GM23338 (cell line): ENCODE data around the gene TECTB. TPM values are rescaled to one million over a fixed set of nuclear protein-coding genes. Genes with fewer than 3 reads are reported as not detected.

Source experiments
- ATAC-seq: fragments of 200-7000 bp; cut with Tn5 transposase; 3 replicates; pipeline ENCODE4 v1.9.1; 2020
- DNase-seq: peaks from one replicate; pipeline ENCODE4 v3.0.0-alpha.2; 2015; ENCODE audit warnings: low spot score
- H2AFZ ChIP-seq: fragments of 200-600 bp; sonication (generic); 2 replicates; pipeline ENCODE4 v1.8.0; 2016; ENCODE audit warnings: antibody characterized with exemption, mild to moderate bottlenecking, moderate library complexity
- H3F3A ChIP-seq: fragments of 200-600 bp; sonication (generic); replicated peaks from 2 replicates; pipeline ENCODE4 v1.8.0; 2017; ENCODE audit warnings: antibody characterized with exemption, mixed run types, low read depth
- H3K27ac ChIP-seq: fragments of 200-600 bp; sonication (generic); 2 replicates; pipeline ENCODE4 v1.6.1; 2016; ENCODE audit warnings: low read depth
- H3K27me3 ChIP-seq: fragments of 200-600 bp; sonication (generic); 2 replicates; pipeline ENCODE4 v1.8.0; 2016; ENCODE audit warnings: mild to moderate bottlenecking, mixed run types, moderate library complexity; ENCODE audit not compliant: insufficient read depth
- H3K36me3 ChIP-seq: fragments of 200-600 bp; sonication (generic); 2 replicates; pipeline ENCODE4 v1.8.0; 2016; ENCODE audit warnings: mild to moderate bottlenecking; ENCODE audit not compliant: insufficient read depth
- H3K4me1 ChIP-seq: fragments of 200-600 bp; sonication (generic); 2 replicates; pipeline ENCODE4 v1.8.0; 2016; ENCODE audit warnings: mild to moderate bottlenecking, moderate library complexity; ENCODE audit not compliant: insufficient read depth
- H3K4me2 ChIP-seq: fragments of 200-600 bp; sonication (generic); 2 replicates; pipeline ENCODE4 v1.7.1; 2017; ENCODE audit warnings: mixed run types
- H3K4me3 ChIP-seq: fragments of 200-600 bp; sonication (generic); 2 replicates; pipeline ENCODE4 v1.6.1; 2016; ENCODE audit warnings: mixed run types
- H3K79me2 ChIP-seq: fragments of 200-600 bp; sonication (generic); replicated peaks from 2 replicates; pipeline ENCODE4 v1.8.0; 2017; ENCODE audit warnings: mild to moderate bottlenecking; ENCODE audit not compliant: insufficient read depth
- H3K9me2 ChIP-seq: fragments of 200-600 bp; sonication (generic); 2 replicates; pipeline ENCODE4 v1.8.0; 2017; ENCODE audit not compliant: insufficient read depth
- H4K20me1 ChIP-seq: fragments of 200-600 bp; sonication (generic); replicated peaks from 2 replicates; pipeline ENCODE4 v1.8.0; 2017; ENCODE audit warnings: mild to moderate bottlenecking; ENCODE audit not compliant: insufficient read depth
- H3K27ac Mint-ChIP-seq: 2 replicates; pipeline ENCODE4 v1.8.0; 2020; ENCODE audit warnings: inconsistent platforms, mild to moderate bottlenecking, moderate library complexity, mixed read lengths
- H3K27me3 Mint-ChIP-seq: 3 replicates; pipeline ENCODE4 v1.8.0; 2022; ENCODE audit warnings: low read depth, mild to moderate bottlenecking, moderate library complexity, mixed read lengths, inconsistent platforms; ENCODE audit not compliant: insufficient read depth, poor library complexity
- H3K36me3 Mint-ChIP-seq: 3 replicates; pipeline ENCODE4 v1.8.0; 2021; ENCODE audit warnings: low read depth, mild to moderate bottlenecking, inconsistent platforms, moderate library complexity, mixed read lengths
- H3K4me1 Mint-ChIP-seq: 3 replicates; pipeline ENCODE4 v1.8.0; 2020; ENCODE audit warnings: mild to moderate bottlenecking, inconsistent platforms, mixed read lengths
- H3K4me3 Mint-ChIP-seq: 3 replicates; pipeline ENCODE4 v1.8.0; 2021; ENCODE audit warnings: moderate library complexity, mild to moderate bottlenecking, inconsistent platforms, mixed read lengths
- H3K9me3 Mint-ChIP-seq: 3 replicates; pipeline ENCODE4 v1.8.0; 2020; ENCODE audit warnings: moderate library complexity, mild to moderate bottlenecking, inconsistent platforms, mixed read lengths
- CREB1 ChIP-seq: fragments of 250-450 bp; sonication (Bioruptor Pico); IDR thresholded peaks from 2 replicates; pipeline ENCODE4 v1.5.0; 2020; ENCODE audit warnings: low read depth, mild to moderate bottlenecking, moderate library complexity
- CTCF ChIP-seq, 2 experiments: fragments of 200-600 bp in 1 of 2; sonication (generic) in 1 of 2; conservative IDR thresholded peaks; 2 replicates each; pipeline versions ENCODE4 v1.5.1 to v1.6.1; 2016 to 2017; ENCODE audit warnings: antibody characterized with exemption in 2 of 2, low read depth in 2 of 2, mild to moderate bottlenecking in 2 of 2, moderate library complexity in 1 of 2
- EZH2 ChIP-seq: fragments of 200-600 bp; sonication (generic); IDR thresholded peaks from one replicate; pipeline ENCODE4 v1.8.0; 2017; ENCODE audit warnings: antibody characterized with exemption, mild to moderate bottlenecking, low read depth; ENCODE audit not compliant: unreplicated experiment
- EZH2phosphoT487 ChIP-seq: fragments of 200-600 bp; sonication (generic); IDR thresholded peaks from one replicate; pipeline ENCODE4 v1.8.1; 2018; ENCODE audit warnings: antibody characterized with exemption; ENCODE audit not compliant: unreplicated experiment
- JUNB ChIP-seq: IDR thresholded peaks from one replicate; pipeline ENCODE4 v1.6.1; 2016; ENCODE audit warnings: antibody characterized with exemption; ENCODE audit not compliant: unreplicated experiment
- NANOG ChIP-seq: IDR thresholded peaks from 2 replicates; pipeline ENCODE4 v1.6.1; 2016; ENCODE audit warnings: antibody characterized with exemption, borderline replicate concordance
- POLR2AphosphoS5 ChIP-seq: IDR thresholded peaks from 2 replicates; pipeline ENCODE4 v1.6.1; 2016; ENCODE audit warnings: antibody characterized with exemption, low read depth
- REST ChIP-seq: IDR thresholded peaks from one replicate; pipeline ENCODE4 v1.6.1; 2018; ENCODE audit warnings: antibody characterized with exemption; ENCODE audit not compliant: unreplicated experiment
- STAT1 ChIP-seq: IDR thresholded peaks from one replicate; pipeline ENCODE4 v1.6.1; 2016; ENCODE audit warnings: antibody characterized with exemption; ENCODE audit not compliant: unreplicated experiment
- ZNF114 ChIP-seq: fragments of 250-450 bp; sonication (Bioruptor Pico); IDR thresholded peaks from 2 replicates; pipeline ENCODE4 v1.5.0; 2020; ENCODE audit warnings: mild to moderate bottlenecking, moderate library complexity
- ZNF331 ChIP-seq: fragments of 250-450 bp; sonication (Bioruptor Pico); IDR thresholded peaks from 2 replicates; pipeline ENCODE4 v1.5.0; 2020; ENCODE audit warnings: low read depth, mild to moderate bottlenecking, moderate library complexity
- long read RNA-seq: library from polyadenylated mRNA; unstranded; transcript quantifications from one replicate; pipeline ENCODE4 v2.0.0, GENCODE V29; 2020; ENCODE audit not compliant: unreplicated experiment
- polyA plus RNA-seq: library from polyadenylated mRNA; unstranded; fragments of >200 nt; fragmentation: Nextera tagmentation; extraction: Ambion mirVana; gene quantifications from 2 replicates; pipeline ENCODE4 v1.2.1, GENCODE V29; 2016
- total RNA-seq: library from RNA; depleted of rRNA; stranded (reverse); fragments of >200 nt; shearing (Covaris generic); gene quantifications from 2 replicates; pipeline ENCODE4 v1.2.3, GENCODE V29; 2014; rRNA removed
- TF ChIP-seq, protein P1 (sequence below): fragments of 250-450 bp; sonication (Bioruptor Pico); IDR thresholded peaks from 2 replicates; pipeline ENCODE4 v1.5.0; 2020; ENCODE audit warnings: mild to moderate bottlenecking, moderate library complexity

Gene TECTB
- not detected in 2 replicates for total RNA-seq
- polyA plus RNA-seq: not detected in 2 replicates
- long read RNA-seq: 0 reads

DNA sequence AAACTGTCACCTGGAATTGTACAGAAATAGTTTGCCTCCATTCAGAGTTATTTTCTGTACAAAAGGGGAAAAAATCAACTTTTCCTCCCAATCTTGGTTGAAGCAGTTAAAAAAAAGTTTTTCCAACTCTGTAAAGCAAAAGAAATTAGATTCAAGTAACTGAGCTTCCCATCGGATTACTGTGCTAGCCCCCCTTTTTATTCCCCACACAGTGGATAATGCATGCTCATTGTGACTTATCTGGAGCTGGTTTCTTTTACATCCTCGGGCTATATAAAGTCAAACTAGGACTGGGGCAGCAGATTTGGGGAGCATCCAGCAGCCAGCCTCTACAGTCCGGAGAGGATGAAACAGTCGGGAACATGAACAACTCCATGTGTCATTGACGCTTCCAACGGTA lies at the start of gene TECTB:
TECTB (plus strand) TSS at position 301 of the 400 bp plus-strand sequence. CDS start 335 bp downstream, outside the sequence.
- no peak for ATAC-seq
- Histone ChIP-seq H3K4me3 (no peak within 1 kb of the TSS), H3K4me1 (peaks cover 23% of the 10 kb centered on the region), H3K9me2 (no peaks in the 10 kb centered on the region), H4K20me1 (no peaks in the 10 kb centered on the region), H3K36me3 (no peaks in the 10 kb centered on the region), H3F3A (no peaks in the 10 kb centered on the region), H2AFZ (peak within 1 kb of the TSS; percentile 34; the same call in 1 of the 2 replicates), H3K79me2 (no peaks in the 10 kb centered on the region), H3K4me2 (no peak within 1 kb of the TSS), H3K27ac (no peak within 1 kb of the TSS), H3K27me3 (no peaks in the 10 kb centered on the region)
- H3K4me3 Mint-ChIP-seq: no peak within 1 kb of the TSS
- no peaks in the 10 kb centered on the region for H3K9me3 Mint-ChIP-seq
- TF ChIP-seq NANOG: no peak
- no peak for TF ChIP-seq STAT1
- no peak for TF ChIP-seq ZNF114 (CRISPR knock-in tag)
- no peak for TF ChIP-seq EZH2
- TF ChIP-seq CREB1: no peak
- no peak for TF ChIP-seq JUNB
- TF ChIP-seq, protein P1, sequence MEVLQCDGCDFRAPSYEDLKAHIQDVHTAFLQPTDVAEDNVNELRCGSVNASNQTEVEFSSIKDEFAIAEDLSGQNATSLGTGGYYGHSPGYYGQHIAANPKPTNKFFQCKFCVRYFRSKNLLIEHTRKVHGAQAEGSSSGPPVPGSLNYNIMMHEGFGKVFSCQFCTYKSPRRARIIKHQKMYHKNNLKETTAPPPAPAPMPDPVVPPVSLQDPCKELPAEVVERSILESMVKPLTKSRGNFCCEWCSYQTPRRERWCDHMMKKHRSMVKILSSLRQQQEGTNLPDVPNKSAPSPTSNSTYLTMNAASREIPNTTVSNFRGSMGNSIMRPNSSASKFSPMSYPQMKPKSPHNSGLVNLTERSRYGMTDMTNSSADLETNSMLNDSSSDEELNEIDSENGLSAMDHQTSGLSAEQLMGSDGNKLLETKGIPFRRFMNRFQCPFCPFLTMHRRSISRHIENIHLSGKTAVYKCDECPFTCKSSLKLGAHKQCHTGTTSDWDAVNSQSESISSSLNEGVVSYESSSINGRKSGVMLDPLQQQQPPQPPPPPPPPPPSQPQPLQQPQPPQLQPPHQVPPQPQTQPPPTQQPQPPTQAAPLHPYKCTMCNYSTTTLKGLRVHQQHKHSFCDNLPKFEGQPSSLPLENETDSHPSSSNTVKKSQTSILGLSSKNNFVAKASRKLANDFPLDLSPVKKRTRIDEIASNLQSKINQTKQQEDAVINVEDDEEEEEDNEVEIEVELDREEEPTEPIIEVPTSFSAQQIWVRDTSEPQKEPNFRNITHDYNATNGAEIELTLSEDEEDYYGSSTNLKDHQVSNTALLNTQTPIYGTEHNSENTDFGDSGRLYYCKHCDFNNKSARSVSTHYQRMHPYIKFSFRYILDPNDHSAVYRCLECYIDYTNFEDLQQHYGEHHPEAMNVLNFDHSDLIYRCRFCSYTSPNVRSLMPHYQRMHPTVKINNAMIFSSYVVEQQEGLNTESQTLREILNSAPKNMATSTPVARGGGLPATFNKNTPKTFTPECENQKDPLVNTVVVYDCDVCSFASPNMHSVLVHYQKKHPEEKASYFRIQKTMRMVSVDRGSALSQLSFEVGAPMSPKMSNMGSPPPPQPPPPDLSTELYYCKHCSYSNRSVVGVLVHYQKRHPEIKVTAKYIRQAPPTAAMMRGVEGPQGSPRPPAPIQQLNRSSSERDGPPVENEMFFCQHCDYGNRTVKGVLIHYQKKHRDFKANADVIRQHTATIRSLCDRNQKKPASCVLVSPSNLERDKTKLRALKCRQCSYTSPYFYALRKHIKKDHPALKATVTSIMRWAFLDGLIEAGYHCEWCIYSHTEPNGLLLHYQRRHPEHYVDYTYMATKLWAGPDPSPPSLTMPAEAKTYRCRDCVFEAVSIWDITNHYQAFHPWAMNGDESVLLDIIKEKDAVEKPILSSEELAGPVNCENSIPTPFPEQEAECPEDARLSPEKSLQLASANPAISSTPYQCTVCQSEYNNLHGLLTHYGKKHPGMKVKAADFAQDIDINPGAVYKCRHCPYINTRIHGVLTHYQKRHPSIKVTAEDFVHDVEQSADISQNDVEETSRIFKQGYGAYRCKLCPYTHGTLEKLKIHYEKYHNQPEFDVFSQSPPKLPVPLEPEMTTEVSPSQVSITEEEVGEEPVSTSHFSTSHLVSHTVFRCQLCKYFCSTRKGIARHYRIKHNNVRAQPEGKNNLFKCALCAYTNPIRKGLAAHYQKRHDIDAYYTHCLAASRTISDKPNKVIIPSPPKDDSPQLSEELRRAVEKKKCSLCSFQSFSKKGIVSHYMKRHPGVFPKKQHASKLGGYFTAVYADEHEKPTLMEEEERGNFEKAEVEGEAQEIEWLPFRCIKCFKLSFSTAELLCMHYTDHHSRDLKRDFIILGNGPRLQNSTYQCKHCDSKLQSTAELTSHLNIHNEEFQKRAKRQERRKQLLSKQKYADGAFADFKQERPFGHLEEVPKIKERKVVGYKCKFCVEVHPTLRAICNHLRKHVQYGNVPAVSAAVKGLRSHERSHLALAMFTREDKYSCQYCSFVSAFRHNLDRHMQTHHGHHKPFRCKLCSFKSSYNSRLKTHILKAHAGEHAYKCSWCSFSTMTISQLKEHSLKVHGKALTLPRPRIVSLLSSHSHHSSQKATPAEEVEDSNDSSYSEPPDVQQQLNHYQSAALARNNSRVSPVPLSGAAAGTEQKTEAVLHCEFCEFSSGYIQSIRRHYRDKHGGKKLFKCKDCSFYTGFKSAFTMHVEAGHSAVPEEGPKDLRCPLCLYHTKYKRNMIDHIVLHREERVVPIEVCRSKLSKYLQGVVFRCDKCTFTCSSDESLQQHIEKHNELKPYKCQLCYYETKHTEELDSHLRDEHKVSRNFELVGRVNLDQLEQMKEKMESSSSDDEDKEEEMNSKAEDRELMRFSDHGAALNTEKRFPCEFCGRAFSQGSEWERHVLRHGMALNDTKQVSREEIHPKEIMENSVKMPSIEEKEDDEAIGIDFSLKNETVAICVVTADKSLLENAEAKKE: no peak
- TF ChIP-seq REST: no peak
- TF ChIP-seq ZNF331: no peak
- TF ChIP-seq EZH2phosphoT487: no peak
- no peak for TF ChIP-seq CTCF (conservative IDR thresholded peaks at IDR 0.05; ENCODE audit: low read depth in 2 of 2)
- no peak for TF ChIP-seq POLR2AphosphoS5
- H3K4me1 Mint-ChIP-seq: peaks cover 24% of the 10 kb centered on the region
- H3K27ac Mint-ChIP-seq: no peak within 1 kb of the TSS
- peaks cover 4% of the 10 kb centered on the region for H3K27me3 Mint-ChIP-seq
- DNase-seq: no peak
- no peaks in the 10 kb centered on the region for H3K36me3 Mint-ChIP-seq
